ENCODE measurements around the gene GSK3A.
"Not testable (repeated sequence)": the region's sequence is repeated elsewhere in the genome, so short reads cannot be mapped to it uniquely, and the experiment has no call there.

Gene GSK3A

GRCh38 chr19:42270346-42271044 is 28.1 kb upstream of the GSK3A start:
- H3K27ac ChIP-seq (ENCODE audit: low read depth, low read length) = peak overlapping the region; percentile 93
- no peaks in the 10 kb centered on the region for H3K27me3 ChIP-seq (ENCODE audit: control insufficient read depth, insufficient read depth, low read length)
- peak overlapping the region; percentile 76 for H3K4me3 ChIP-seq (ENCODE audit: low read length)

GRCh38 chr19:42269478-42270345 is 27.3 kb upstream of the GSK3A start:
- peaks cover 24% of the 10 kb centered on the region for H3K4me1 ChIP-seq (ENCODE audit: control insufficient read depth, insufficient read depth, low read length)
- H3K9ac ChIP-seq (ENCODE audit: low read length) = peak overlapping the region; percentile 93
- peak overlapping the region; percentile 76 for H3K4me3 ChIP-seq (ENCODE audit: low read length)
- H3K27me3 ChIP-seq (ENCODE audit: control insufficient read depth, insufficient read depth, low read length) = no peaks in the 10 kb centered on the region
- H3K27ac ChIP-seq (ENCODE audit: low read depth, low read length) = peak overlapping the region; percentile 93
- peaks cover 13% of the 10 kb centered on the region for H3K36me3 ChIP-seq (ENCODE audit: control insufficient read depth, insufficient read depth, low read length)

More at GRCh38 chr19:42270346-42271044, 28.1 kb upstream of the GSK3A start:
- Histone ChIP-seq H3K9ac (ENCODE audit: low read length) (peak overlapping the region; percentile 93), H3K36me3 (ENCODE audit: control insufficient read depth, insufficient read depth, low read length) (peaks cover 13% of the 10 kb centered on the region), H3K4me1 (ENCODE audit: control insufficient read depth, insufficient read depth, low read length) (peaks cover 27% of the 10 kb centered on the region)

GRCh38 chr19:42268704-42269477 is 26.5 kb upstream of the GSK3A start, which contains the start of gene CIC:
TSS of gene CIC (plus strand) at chr19:42269252. CDS start at chr19:42271784, 2,532 bp downstream.
- Histone ChIP-seq H3K4me1 (ENCODE audit: control insufficient read depth, insufficient read depth, low read length) (peaks cover 24% of the 10 kb centered on the region), H3K9ac (ENCODE audit: low read length) (peak within 1 kb of the TSS; percentile 93), H3K4me3 (ENCODE audit: low read length) (peak within 1 kb of the TSS; percentile 85), H3K27me3 (ENCODE audit: control insufficient read depth, insufficient read depth, low read length) (no peaks in the 10 kb centered on the region), H3K27ac (ENCODE audit: low read depth, low read length) (peak within 1 kb of the TSS; percentile 100), H3K36me3 (ENCODE audit: control insufficient read depth, insufficient read depth, low read length) (peaks cover 8% of the 10 kb centered on the region)

- H3K4me3 ChIP-seq (ENCODE audit: low read length) = peak overlapping the region; percentile 85
- H3K4me1 ChIP-seq (ENCODE audit: control insufficient read depth, insufficient read depth, low read length) = peaks cover 24% of the 10 kb centered on the region
- H3K27me3 ChIP-seq (ENCODE audit: control insufficient read depth, insufficient read depth, low read length) = no peaks in the 10 kb centered on the region
- peak overlapping the region; percentile 76 for H3K9ac ChIP-seq (ENCODE audit: low read length)
- peak overlapping the region; percentile 100 for H3K27ac ChIP-seq (ENCODE audit: low read depth, low read length)
- H3K36me3 ChIP-seq (ENCODE audit: control insufficient read depth, insufficient read depth, low read length) = peaks cover 2% of the 10 kb centered on the region
Observed at GRCh38 chr19:42268142-42268703, 25.8 kb upstream of the GSK3A start.

- Histone ChIP-seq H3K4me1 (ENCODE audit: control insufficient read depth, insufficient read depth, low read length) (peaks cover 24% of the 10 kb centered on the region), H3K27ac (ENCODE audit: low read depth, low read length) (peak overlapping the region; percentile 91), H3K9ac (ENCODE audit: low read length) (peak overlapping the region; percentile 66), H3K27me3 (ENCODE audit: control insufficient read depth, insufficient read depth, low read length) (no peaks in the 10 kb centered on the region), H3K4me3 (ENCODE audit: low read length) (peak overlapping the region; percentile 70), H3K36me3 (ENCODE audit: control insufficient read depth, insufficient read depth, low read length) (no peaks in the 10 kb centered on the region)
Observed at GRCh38 chr19:42267644-42268141, 25.3 kb upstream of the GSK3A start.

- not testable (repeated sequence) for H3K27me3 ChIP-seq (ENCODE audit: control insufficient read depth, insufficient read depth, low read length); H3K27ac ChIP-seq (ENCODE audit: low read depth, low read length); H3K36me3 ChIP-seq (ENCODE audit: control insufficient read depth, insufficient read depth, low read length); H3K9ac ChIP-seq (ENCODE audit: low read length)
- Histone ChIP-seq H3K4me3 (ENCODE audit: low read length) (peak overlapping the region; percentile 70), H3K4me1 (ENCODE audit: control insufficient read depth, insufficient read depth, low read length) (peaks cover 24% of the 10 kb centered on the region)
Observed at GRCh38 chr19:42266928-42267603, 24.7 kb upstream of the GSK3A start.

- not testable (repeated sequence) for H3K9ac ChIP-seq (ENCODE audit: low read length); H3K27me3 ChIP-seq (ENCODE audit: control insufficient read depth, insufficient read depth, low read length); H3K36me3 ChIP-seq (ENCODE audit: control insufficient read depth, insufficient read depth, low read length); H3K27ac ChIP-seq (ENCODE audit: low read depth, low read length); H3K4me3 ChIP-seq (ENCODE audit: low read length)
- peaks cover 21% of the 10 kb centered on the region for H3K4me1 ChIP-seq (ENCODE audit: control insufficient read depth, insufficient read depth, low read length)
Observed at GRCh38 chr19:42266105-42266504, 23.7 kb upstream of the GSK3A start.

- Histone ChIP-seq H3K4me3 (ENCODE audit: low read length) (no peak overlapping the region), H3K27ac (ENCODE audit: low read depth, low read length) (no peak overlapping the region), H3K4me1 (ENCODE audit: control insufficient read depth, insufficient read depth, low read length) (no peaks in the 10 kb centered on the region), H3K27me3 (ENCODE audit: control insufficient read depth, insufficient read depth, low read length) (no peaks in the 10 kb centered on the region), H3K9ac (ENCODE audit: low read length) (no peak overlapping the region), H3K36me3 (ENCODE audit: control insufficient read depth, insufficient read depth, low read length) (no peaks in the 10 kb centered on the region)
Observed at GRCh38 chr19:42261763-42262162, 19.4 kb upstream of the GSK3A start.

GRCh38 chr19:42257842-42258241 is 15.4 kb upstream of the GSK3A start:
- H3K4me1 ChIP-seq (ENCODE audit: control insufficient read depth, insufficient read depth, low read length); H3K4me3 ChIP-seq (ENCODE audit: low read length); H3K9ac ChIP-seq (ENCODE audit: low read length); H3K27me3 ChIP-seq (ENCODE audit: control insufficient read depth, insufficient read depth, low read length); H3K36me3 ChIP-seq (ENCODE audit: control insufficient read depth, insufficient read depth, low read length); H3K27ac ChIP-seq (ENCODE audit: low read depth, low read length): not testable (repeated sequence)

- no peak overlapping the region for H3K9ac ChIP-seq (ENCODE audit: low read length)
- H3K27me3 ChIP-seq (ENCODE audit: control insufficient read depth, insufficient read depth, low read length) = no peaks in the 10 kb centered on the region
- no peaks in the 10 kb centered on the region for H3K36me3 ChIP-seq (ENCODE audit: control insufficient read depth, insufficient read depth, low read length)
- peak overlapping the region; percentile 68 for H3K4me3 ChIP-seq (ENCODE audit: low read length)
- H3K27ac ChIP-seq (ENCODE audit: low read depth, low read length) = peak overlapping the region; percentile 99
- H3K4me1 ChIP-seq (ENCODE audit: control insufficient read depth, insufficient read depth, low read length) = peaks cover 17% of the 10 kb centered on the region
Observed at GRCh38 chr19:42255766-42256745, 13.7 kb upstream of the GSK3A start.

Data from rectal smooth muscle tissue (tissue), 1 donor.